SHP77 (cell line): Measurements from ENCODE around the gene CDH7.

Experiments used
- DNase-seq, 2 experiments: peaks; one replicate each; lab custom pipeline; 2025; lab: John Stamatoyannopoulos, UW

CDH7 gene

DNA sequence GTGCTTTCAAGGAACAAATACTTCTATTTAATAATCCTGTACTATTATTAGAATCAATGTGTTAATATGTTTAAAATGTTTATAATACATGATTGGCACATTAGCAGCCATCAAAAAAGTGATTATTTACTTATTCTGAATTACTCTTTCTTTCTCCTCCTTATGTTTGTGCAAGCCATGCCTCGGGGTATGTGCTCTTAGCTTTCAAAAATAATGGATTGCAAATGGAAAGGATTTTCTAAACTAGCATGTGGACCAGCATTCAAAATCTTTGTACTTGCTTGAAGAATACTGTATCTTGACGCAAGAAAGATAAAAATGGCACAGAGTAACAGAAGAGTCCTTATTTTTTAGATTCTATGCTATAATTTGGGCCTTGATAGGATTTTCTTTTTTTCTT, 156.5 kb downstream of the CDH7 start:
- DNase-seq, result no peak

- DNase-seq, result no peak
Observed at GRCh38 chr18:65919018-65919417, 168.2 kb downstream of the CDH7 start.

GRCh38 chr18:65919663-65920062, 168.9 kb downstream of the CDH7 start:
- no peak for DNase-seq

DNA sequence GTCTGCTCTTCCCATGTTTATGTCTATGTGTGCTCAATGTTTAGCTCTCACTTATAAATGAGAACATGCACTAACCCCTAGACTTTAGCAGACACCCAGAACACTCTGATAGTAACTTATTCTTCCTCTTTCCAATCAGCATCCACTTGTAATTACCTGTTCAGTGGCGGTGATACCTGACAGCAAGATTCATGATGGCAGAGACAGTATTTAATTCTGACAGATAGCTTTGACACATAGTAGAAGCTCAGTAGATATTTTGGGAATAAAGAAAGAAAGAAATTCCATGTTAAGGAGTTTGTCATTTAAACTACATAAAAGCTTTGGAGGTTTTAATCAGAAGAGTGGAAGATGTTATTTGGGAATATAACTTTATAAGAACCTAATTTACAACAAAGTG, 171.3 kb downstream of the CDH7 start:
- DNase-seq, result no peak

DNA sequence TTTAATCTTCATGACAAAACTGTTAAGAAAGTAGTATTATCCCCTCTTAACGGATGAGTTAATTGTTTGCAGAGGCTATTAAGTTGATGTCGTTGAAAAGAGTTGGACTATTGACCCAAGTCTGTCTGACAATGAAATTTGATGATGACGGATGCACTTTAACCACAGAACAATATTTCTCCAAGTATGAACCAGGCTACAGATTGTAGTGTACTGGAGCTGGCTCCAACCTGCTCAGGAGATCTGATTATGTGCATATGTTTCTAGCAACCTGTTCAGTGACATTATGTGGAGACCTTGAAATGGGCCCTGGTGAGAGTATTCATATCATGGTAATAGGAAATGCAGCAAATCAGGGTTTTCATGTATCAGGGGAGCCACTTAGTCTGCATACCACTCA, 174.1 kb downstream of the CDH7 start:
- DNase-seq, result no peak

GRCh38 chr18:65934874-65935273, 184.1 kb downstream of the CDH7 start:
- peak in 1 of 2 experiments; percentile 9 for DNase-seq

- no peak for DNase-seq
Observed at GRCh38 chr18:65936678-65937077, 185.9 kb downstream of the CDH7 start.

DNA sequence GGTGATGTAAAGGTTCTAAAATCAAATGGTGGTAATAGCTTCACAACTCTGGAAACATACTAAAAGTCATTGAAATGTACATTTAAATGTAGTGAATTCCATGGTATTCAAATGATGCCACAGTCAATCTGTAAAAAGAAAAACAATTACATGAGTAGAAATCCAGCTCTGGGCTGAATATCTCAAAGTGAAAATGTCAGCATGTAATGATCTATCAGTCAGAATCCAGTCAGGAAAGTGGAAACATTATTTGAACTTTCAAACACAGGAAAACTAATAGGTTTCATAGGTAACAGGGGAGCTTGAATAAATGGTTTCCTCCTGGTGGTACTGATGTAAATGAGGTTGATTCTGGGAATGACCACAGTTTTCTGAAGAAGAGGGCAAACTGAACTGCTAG, 186.4 kb downstream of the CDH7 start:
- no peak for DNase-seq

- DNase-seq, result peak; percentile 48 to 61
Observed at GRCh38 chr18:65938592-65939372, 188.0 kb downstream of the CDH7 start.
